HepG2 (cell line): Measurements from ENCODE around the gene JMJD6. TPM values are rescaled to one million over a fixed set of nuclear protein-coding genes. Genes with fewer than 3 reads are reported as not detected.

ENCODE experiments used
- ERF ChIP-seq: IDR thresholded peaks from 2 replicates; pipeline ENCODE4 v1.6.1; 2018; ENCODE audit warnings: missing biosample characterization, missing genetic modification reagents
- FOSL1 ChIP-seq: sonication (generic); formaldehyde crosslinking; IDR thresholded peaks from 2 replicates; pipeline ENCODE4 v1.9.0; 2021; ENCODE audit warnings: missing genetic modification reagents, borderline replicate concordance
- GFI1 ChIP-seq: sonication (generic); formaldehyde crosslinking; IDR thresholded peaks from 2 replicates; pipeline ENCODE4 v1.5.0; 2020; ENCODE audit warnings: missing genetic modification reagents, mild to moderate bottlenecking, borderline replicate concordance
- HNRNPLL ChIP-seq: fragments of 200-400 bp; formaldehyde crosslinking; IDR thresholded peaks from 2 replicates; pipeline ENCODE4 v1.6.1; 2017; ENCODE audit warnings: mild to moderate bottlenecking, low read depth, low read length; ENCODE audit not compliant: poor library complexity, severe bottlenecking
- MBD4 ChIP-seq: IDR thresholded peaks from 2 replicates; pipeline ENCODE4 v1.6.1; 2012; ENCODE audit warnings: low read length, inconsistent platforms, borderline replicate concordance
- MTF1 ChIP-seq: sonication (generic); formaldehyde crosslinking; IDR thresholded peaks from 2 replicates; pipeline ENCODE4 v1.5.0; 2020; ENCODE audit warnings: missing genetic modification reagents
- NFYB ChIP-seq: sonication (generic); formaldehyde crosslinking; IDR thresholded peaks from 2 replicates; pipeline ENCODE4 v1.4.0; 2020; ENCODE audit warnings: missing genetic modification reagents
- PCBP1 ChIP-seq: fragments of 200-400 bp; formaldehyde crosslinking; IDR thresholded peaks from 2 replicates; pipeline ENCODE4 v1.6.1; 2017; ENCODE audit warnings: mild to moderate bottlenecking, low read depth, low read length, borderline replicate concordance
- RORA ChIP-seq: sonication (generic); formaldehyde crosslinking; IDR thresholded peaks from 2 replicates; pipeline ENCODE4 v1.5.0; 2020; ENCODE audit warnings: mild to moderate bottlenecking, missing genetic modification reagents, moderate library complexity
- SP1 ChIP-seq, 2 experiments: fragments of 450-650 bp in 1 of 2; sonication (generic) in 1 of 2; formaldehyde crosslinking in 1 of 2; IDR thresholded peaks; 2 replicates each; pipeline versions ENCODE4 v1.4.0 to v1.6.1; 2016 to 2020; ENCODE audit warnings: missing genetic modification reagents in 1 of 2
- ZNF207 ChIP-seq: fragments of 450-650 bp; IDR thresholded peaks from 2 replicates; pipeline ENCODE4 v1.6.1; 2016; ENCODE audit warnings: antibody characterized with exemption, borderline replicate concordance
- ZNF460 ChIP-seq: sonication (generic); formaldehyde crosslinking; IDR thresholded peaks from 2 replicates; pipeline ENCODE4 v1.5.1; 2020; ENCODE audit warnings: missing genetic modification reagents, mild to moderate bottlenecking, borderline replicate concordance
- ZNF644 ChIP-seq: IDR thresholded peaks from 2 replicates; pipeline ENCODE4 v1.6.1; 2016; ENCODE audit warnings: low read depth
- ZNF652 ChIP-seq: IDR thresholded peaks from 2 replicates; pipeline ENCODE4 v1.6.1; 2016; ENCODE audit warnings: low read depth, borderline replicate concordance
- ZNF75D ChIP-seq: sonication (generic); formaldehyde crosslinking; IDR thresholded peaks from 2 replicates; pipeline ENCODE4 v1.8.1; 2023; ENCODE audit warnings: missing genetic modification reagents, mild to moderate bottlenecking, borderline replicate concordance
- ZNF773 ChIP-seq: sonication (generic); formaldehyde crosslinking; IDR thresholded peaks from 2 replicates; pipeline ENCODE4 v1.4.0; 2020; ENCODE audit warnings: missing genetic modification reagents, borderline replicate concordance
- polyA plus RNA-seq, 8 experiments: library from polyadenylated mRNA; depleted of rRNA in 3 of 8; stranded (reverse) in 7 of 8; unstranded in 1 of 8; fragments of >200 nt; fragmentation: Illumina TruSeq in 4 of 8; extraction: Trizol in 4 of 8; gene quantifications; 2 replicates each; pipeline versions ENCODE4 v1.2.1 to v1.2.3, GENCODE V29; 2011 to 2016; ENCODE audit warnings: low read depth in 4 of 8, missing spikeins in 1 of 8, mixed read lengths in 1 of 8; ENCODE audit not compliant: insufficient read depth in 1 of 8
- total RNA-seq, 5 experiments: library from RNA; depleted of rRNA; stranded (reverse); fragments of >200 nt; fragmentation: Illumina TruSeq; extraction: Trizol; gene quantifications; 2 replicates each; pipeline ENCODE4 v1.2.3, GENCODE V29; 2016; ENCODE audit warnings: low read depth in 1 of 5
- TF ChIP-seq, protein P1 (sequence below): sonication (generic); formaldehyde crosslinking; IDR thresholded peaks from 2 replicates; pipeline ENCODE4 v1.5.1; 2020; ENCODE audit warnings: mild to moderate bottlenecking, missing genetic modification reagents
- TF ChIP-seq, protein P2 (sequence below): sonication (generic); formaldehyde crosslinking; IDR thresholded peaks from 2 replicates; pipeline ENCODE4 v1.8.0; 2022; ENCODE audit warnings: mild to moderate bottlenecking, missing genetic modification reagents
- TF ChIP-seq, protein P3 (sequence below): sonication (generic); formaldehyde crosslinking; IDR thresholded peaks from 2 replicates; pipeline ENCODE4 v1.4.0; 2020; ENCODE audit warnings: missing genetic modification reagents
- TF ChIP-seq, protein P4 (sequence below): IDR thresholded peaks from 2 replicates; pipeline ENCODE4 v1.6.1; 2016; ENCODE audit warnings: low read depth, control low read depth
- TF ChIP-seq, protein P5 (sequence below): sonication (generic); formaldehyde crosslinking; IDR thresholded peaks from 2 replicates; pipeline ENCODE4 v1.5.0; 2020; ENCODE audit warnings: mild to moderate bottlenecking, low read depth, missing genetic modification reagents, borderline replicate concordance

JMJD6 gene
- total and polyA plus RNA-seq, 2 of the 13 experiments (the other 11 are each of a cell fraction or from before 2014, with no cell fraction given): 33.6 to 41.0 TPM

DNA sequence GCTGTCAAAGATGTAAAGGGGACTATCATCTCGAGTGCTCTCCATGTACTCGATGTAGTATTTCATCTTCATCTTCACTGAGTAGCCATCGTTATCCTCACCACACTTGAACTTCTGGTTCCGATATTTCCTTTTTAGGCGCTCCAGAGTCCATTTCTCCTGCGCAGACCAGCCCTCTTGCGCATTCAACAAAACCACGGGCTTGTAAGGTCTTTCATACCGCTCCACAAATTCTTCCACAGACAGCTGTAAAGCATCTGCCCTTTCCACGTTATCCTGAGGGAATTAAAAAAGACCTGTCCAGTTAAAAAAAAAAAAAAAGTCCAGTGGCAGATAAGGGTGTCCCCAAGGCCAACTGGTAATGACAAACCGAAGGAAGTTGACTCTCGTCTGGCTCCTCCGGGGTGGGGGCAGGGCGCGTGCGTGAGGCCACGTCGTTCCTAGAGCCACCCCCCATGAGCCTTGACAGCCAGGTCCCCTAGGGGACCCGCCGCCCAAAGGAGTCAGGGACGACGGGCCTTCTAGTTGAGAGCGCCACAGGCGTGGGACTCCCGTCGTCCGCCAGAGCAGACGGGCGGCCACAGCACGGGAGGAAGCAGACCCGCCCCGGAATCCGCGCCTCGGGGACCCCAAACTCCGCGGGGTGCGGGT lies 701 bp downstream of the JMJD6 start (continued):
- TF ChIP-seq, protein P1, sequence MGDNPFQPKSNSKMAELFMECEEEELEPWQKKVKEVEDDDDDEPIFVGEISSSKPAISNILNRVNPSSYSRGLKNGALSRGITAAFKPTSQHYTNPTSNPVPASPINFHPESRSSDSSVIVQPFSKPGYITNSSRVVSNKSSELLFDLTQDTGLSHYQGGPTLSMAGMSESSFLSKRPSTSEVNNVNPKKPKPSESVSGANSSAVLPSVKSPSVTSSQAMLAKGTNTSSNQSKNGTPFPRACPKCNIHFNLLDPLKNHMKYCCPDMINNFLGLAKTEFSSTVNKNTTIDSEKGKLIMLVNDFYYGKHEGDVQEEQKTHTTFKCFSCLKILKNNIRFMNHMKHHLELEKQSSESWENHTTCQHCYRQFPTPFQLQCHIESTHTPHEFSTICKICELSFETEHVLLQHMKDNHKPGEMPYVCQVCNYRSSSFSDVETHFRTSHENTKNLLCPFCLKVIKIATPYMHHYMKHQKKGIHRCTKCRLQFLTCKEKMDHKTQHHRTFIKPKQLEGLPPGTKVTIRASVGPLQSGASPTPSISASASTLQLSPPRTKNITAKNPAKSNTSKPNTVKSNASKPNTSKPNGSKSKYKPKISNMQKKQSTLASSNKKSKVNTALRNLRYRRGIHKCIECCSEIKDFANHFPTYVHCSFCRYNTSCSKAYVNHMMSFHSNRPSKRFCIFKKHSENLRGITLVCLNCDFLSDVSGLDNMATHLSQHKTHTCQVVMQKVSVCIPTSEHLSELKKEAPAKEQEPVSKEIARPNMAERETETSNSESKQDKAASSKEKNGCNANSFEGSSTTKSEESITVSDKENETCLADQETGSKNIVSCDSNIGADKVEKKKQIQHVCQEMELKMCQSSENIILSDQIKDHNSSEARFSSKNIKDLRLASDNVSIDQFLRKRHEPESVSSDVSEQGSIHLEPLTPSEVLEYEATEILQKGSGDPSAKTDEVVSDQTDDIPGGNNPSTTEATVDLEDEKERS (CRISPR knock-in tag): no peak; the same call in 1 of the 2 replicates
- TF ChIP-seq, protein P2, sequence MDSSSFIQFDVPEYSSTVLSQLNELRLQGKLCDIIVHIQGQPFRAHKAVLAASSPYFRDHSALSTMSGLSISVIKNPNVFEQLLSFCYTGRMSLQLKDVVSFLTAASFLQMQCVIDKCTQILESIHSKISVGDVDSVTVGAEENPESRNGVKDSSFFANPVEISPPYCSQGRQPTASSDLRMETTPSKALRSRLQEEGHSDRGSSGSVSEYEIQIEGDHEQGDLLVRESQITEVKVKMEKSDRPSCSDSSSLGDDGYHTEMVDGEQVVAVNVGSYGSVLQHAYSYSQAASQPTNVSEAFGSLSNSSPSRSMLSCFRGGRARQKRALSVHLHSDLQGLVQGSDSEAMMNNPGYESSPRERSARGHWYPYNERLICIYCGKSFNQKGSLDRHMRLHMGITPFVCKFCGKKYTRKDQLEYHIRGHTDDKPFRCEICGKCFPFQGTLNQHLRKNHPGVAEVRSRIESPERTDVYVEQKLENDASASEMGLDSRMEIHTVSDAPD (CRISPR knock-in tag): no peak
- TF ChIP-seq, protein P3, sequence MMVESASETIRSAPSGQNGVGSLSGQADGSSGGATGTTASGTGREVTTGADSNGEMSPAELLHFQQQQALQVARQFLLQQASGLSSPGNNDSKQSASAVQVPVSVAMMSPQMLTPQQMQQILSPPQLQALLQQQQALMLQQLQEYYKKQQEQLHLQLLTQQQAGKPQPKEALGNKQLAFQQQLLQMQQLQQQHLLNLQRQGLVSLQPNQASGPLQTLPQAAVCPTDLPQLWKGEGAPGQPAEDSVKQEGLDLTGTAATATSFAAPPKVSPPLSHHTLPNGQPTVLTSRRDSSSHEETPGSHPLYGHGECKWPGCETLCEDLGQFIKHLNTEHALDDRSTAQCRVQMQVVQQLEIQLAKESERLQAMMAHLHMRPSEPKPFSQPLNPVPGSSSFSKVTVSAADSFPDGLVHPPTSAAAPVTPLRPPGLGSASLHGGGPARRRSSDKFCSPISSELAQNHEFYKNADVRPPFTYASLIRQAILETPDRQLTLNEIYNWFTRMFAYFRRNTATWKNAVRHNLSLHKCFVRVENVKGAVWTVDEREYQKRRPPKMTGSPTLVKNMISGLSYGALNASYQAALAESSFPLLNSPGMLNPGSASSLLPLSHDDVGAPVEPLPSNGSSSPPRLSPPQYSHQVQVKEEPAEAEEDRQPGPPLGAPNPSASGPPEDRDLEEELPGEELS: no peak; the same call in 1 of the 2 replicates
- TF ChIP-seq NFYB (CRISPR knock-in tag) (no peak), PCBP1 (no peak), ZNF207 (no peak), MTF1 (CRISPR knock-in tag) (no peak; the same call in 1 of the 2 replicates), ZNF460 (CRISPR knock-in tag) (no peak), HNRNPLL (no peak), ZNF644 (CRISPR knock-in tag) (no peak), FOSL1 (no peak), ERF (CRISPR knock-in tag) (no peak; the same call in 1 of the 2 replicates), MBD4 (no peak), SP1 (IDR thresholded peaks at IDR 0.05) (no peak), SP1 (CRISPR knock-in tag; IDR thresholded peaks at IDR 0.05) (no peak), ZNF773 (no peak), ZNF652 (CRISPR knock-in tag) (no peak), RORA (no peak), GFI1 (CRISPR knock-in tag) (peak; percentile 58), ZNF75D (CRISPR knock-in tag) (no peak)
- TF ChIP-seq, protein P4, sequence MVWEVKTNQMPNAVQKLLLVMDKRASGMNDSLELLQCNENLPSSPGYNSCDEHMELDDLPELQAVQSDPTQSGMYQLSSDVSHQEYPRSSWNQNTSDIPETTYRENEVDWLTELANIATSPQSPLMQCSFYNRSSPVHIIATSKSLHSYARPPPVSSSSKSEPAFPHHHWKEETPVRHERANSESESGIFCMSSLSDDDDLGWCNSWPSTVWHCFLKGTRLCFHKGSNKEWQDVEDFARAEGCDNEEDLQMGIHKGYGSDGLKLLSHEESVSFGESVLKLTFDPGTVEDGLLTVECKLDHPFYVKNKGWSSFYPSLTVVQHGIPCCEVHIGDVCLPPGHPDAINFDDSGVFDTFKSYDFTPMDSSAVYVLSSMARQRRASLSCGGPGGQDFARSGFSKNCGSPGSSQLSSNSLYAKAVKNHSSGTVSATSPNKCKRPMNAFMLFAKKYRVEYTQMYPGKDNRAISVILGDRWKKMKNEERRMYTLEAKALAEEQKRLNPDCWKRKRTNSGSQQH (CRISPR knock-in tag): no peak
- TF ChIP-seq, protein P5, sequence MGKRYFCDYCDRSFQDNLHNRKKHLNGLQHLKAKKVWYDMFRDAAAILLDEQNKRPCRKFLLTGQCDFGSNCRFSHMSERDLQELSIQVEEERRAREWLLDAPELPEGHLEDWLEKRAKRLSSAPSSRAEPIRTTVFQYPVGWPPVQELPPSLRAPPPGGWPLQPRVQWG (CRISPR knock-in tag): no peak
